H1 (cell line): ENCODE data around the gene GID4. TPM values are rescaled to one million over a fixed set of nuclear protein-coding genes. Genes with fewer than 3 reads are reported as not detected.

Experiments used
- CTCF ChIA-PET: fragments of 300-600 bp; sonication (Branson Sonifier 250); formaldehyde crosslinking; loops from one replicate; lab custom pipeline; 2021; ENCODE audit not compliant: partially characterized antibody; lab: Charles Lee
- POLR2A ChIA-PET: fragments of 300-600 bp; sonication (Branson Sonifier 250); formaldehyde crosslinking; loops from one replicate; lab custom pipeline; 2021; ENCODE audit warnings: inconsistent platforms; ENCODE audit not compliant: partially characterized antibody; lab: Charles Lee
- DNase-seq, 2 experiments: peaks; one replicate each; pipeline versions ENCODE4 v3.0.0 to v3.0.0-alpha.2; 2010 to 2022; ENCODE audit warnings: low spot score in 2 of 2, low read depth in 1 of 2, mixed read lengths in 1 of 2
- FAIRE-seq: peaks from 2 replicates; lab custom pipeline; 2011; peaks lifted over from hg19 to GRCh38; lab: Jason Lieb, UNC
- H2AFZ ChIP-seq: 2 replicates; pipeline ENCODE4 v1.8.1; 2012; ENCODE audit warnings: low read length, inconsistent platforms
- H2AK5ac ChIP-seq: 2 replicates; pipeline ENCODE4 v1.6.1; 2013; ENCODE audit warnings: low read depth, low read length
- H2BK120ac ChIP-seq: replicated peaks from 2 replicates; pipeline ENCODE3; 2013; ENCODE audit warnings: low read depth, low read length, inconsistent platforms
- H2BK12ac ChIP-seq: 2 replicates; pipeline ENCODE4 v1.6.1; 2013; ENCODE audit warnings: low read depth, low read length
- H2BK15ac ChIP-seq: 2 replicates; pipeline ENCODE4 v1.6.1; 2013; ENCODE audit warnings: low read length
- H2BK20ac ChIP-seq: 2 replicates; pipeline ENCODE4 v1.6.1; 2013; ENCODE audit warnings: low read length
- H2BK5ac ChIP-seq: 2 replicates; pipeline ENCODE4 v1.6.1; 2013; ENCODE audit warnings: low read depth, low read length
- H3K14ac ChIP-seq: 2 replicates; pipeline ENCODE4 v1.6.1; 2013; ENCODE audit warnings: inconsistent platforms; ENCODE audit not compliant: insufficient read length
- H3K18ac ChIP-seq: 2 replicates; pipeline ENCODE4 v1.6.1; 2013; ENCODE audit warnings: low read length; ENCODE audit errors: extremely low read depth
- H3K23ac ChIP-seq: 2 replicates; pipeline ENCODE4 v1.6.1; 2013; ENCODE audit warnings: inconsistent platforms; ENCODE audit not compliant: insufficient read length
- H3K23me2 ChIP-seq: 2 replicates; pipeline ENCODE4 v1.6.1; 2013; ENCODE audit warnings: low read depth, low read length
- H3K27ac ChIP-seq: 2 replicates; pipeline ENCODE4 v1.6.1; 2011; ENCODE audit warnings: low read depth, low read length, inconsistent platforms
- H3K27me3 ChIP-seq, 4 experiments: replicated peaks in 1 of 4; 1 replicate in 1 of 4; 2 replicates in 3 of 4; pipeline versions ENCODE4 v1.6.1 to v1.8.1; 2011 to 2013; ENCODE audit warnings: low read length in 3 of 4, mild to moderate bottlenecking in 3 of 4, inconsistent platforms in 2 of 4, mixed read lengths in 2 of 4, moderate library complexity in 1 of 4; ENCODE audit not compliant: control insufficient read depth in 3 of 4, insufficient read depth in 3 of 4; ENCODE audit errors: extremely low read depth in 1 of 4
- H3K36me3 ChIP-seq, 4 experiments: 2 replicates each; pipeline versions ENCODE4 v1.6.1 to v1.8.1; 2011 to 2013; ENCODE audit warnings: mild to moderate bottlenecking in 4 of 4, low read length in 3 of 4, moderate library complexity in 2 of 4, control low read depth in 1 of 4, inconsistent platforms in 1 of 4; ENCODE audit not compliant: insufficient read depth in 4 of 4, control insufficient read depth in 2 of 4
- H3K4ac ChIP-seq: replicated peaks from 2 replicates; pipeline ENCODE3; 2013; ENCODE audit warnings: low read length, low read depth, mixed read lengths, inconsistent platforms; ENCODE audit not compliant: insufficient read length
- H3K4me1 ChIP-seq, 4 experiments: replicated peaks in 1 of 4; 1 replicate in 1 of 4; 2 replicates in 3 of 4; pipeline versions ENCODE4 v1.6.1 to v1.8.1; 2011 to 2013; ENCODE audit warnings: low read length in 3 of 4, inconsistent platforms in 2 of 4, mixed read lengths in 1 of 4; ENCODE audit not compliant: insufficient read depth in 4 of 4, control insufficient read depth in 3 of 4
- H3K4me2 ChIP-seq, 2 experiments: 2 replicates each; pipeline versions ENCODE4 v1.6.1 to v1.8.1; 2011 to 2013; ENCODE audit warnings: low read depth in 2 of 2, low read length in 2 of 2, control low read depth in 1 of 2, inconsistent platforms in 1 of 2, mild to moderate bottlenecking in 1 of 2; ENCODE audit not compliant: insufficient read depth in 1 of 2
- H3K4me3 ChIP-seq, 4 experiments: fragments of 200-600, 300-600 bp in 1 of 4; sonication (generic), shearing (Covaris generic), sonication (Bioruptor Twin) in 1 of 4; 2 replicates each; pipeline versions ENCODE4 v1.5.1 to v1.8.1; 2011 to 2016; ENCODE audit warnings: low read length in 4 of 4, low read depth in 3 of 4, control low read depth in 2 of 4, inconsistent platforms in 2 of 4, mild to moderate bottlenecking in 2 of 4, mixed read lengths in 1 of 4, moderate library complexity in 1 of 4; ENCODE audit not compliant: insufficient read depth in 2 of 4; ENCODE audit errors: extremely low read depth in 1 of 4
- H3K56ac ChIP-seq: replicated peaks from 2 replicates; pipeline ENCODE3; 2013; ENCODE audit warnings: low read depth, mild to moderate bottlenecking, mixed read lengths, low read length, inconsistent platforms; ENCODE audit not compliant: insufficient read length
- H3K79me1 ChIP-seq: 2 replicates; pipeline ENCODE4 v1.6.1; 2013; ENCODE audit warnings: low read depth, low read length, control low read depth
- H3K79me2 ChIP-seq, 2 experiments: 2 replicates each; pipeline versions ENCODE4 v1.6.1 to v1.8.1; 2012 to 2013; ENCODE audit warnings: low read length in 2 of 2, mild to moderate bottlenecking in 2 of 2, inconsistent platforms in 1 of 2; ENCODE audit not compliant: insufficient read depth in 2 of 2, control insufficient read depth in 1 of 2
- H3K9ac ChIP-seq, 4 experiments: replicated peaks in 1 of 4; 1 replicate in 1 of 4; 2 replicates in 3 of 4; pipeline versions ENCODE4 v1.6.1 to v1.8.1; 2011 to 2013; ENCODE audit warnings: low read depth in 3 of 4, low read length in 3 of 4, control low read depth in 2 of 4, mild to moderate bottlenecking in 2 of 4, moderate library complexity in 2 of 4, inconsistent platforms in 1 of 4; ENCODE audit errors: extremely low read depth in 1 of 4
- H3K9me3 ChIP-seq, 2 experiments: 2 replicates each; pipeline versions ENCODE4 v1.6.1 to v1.8.1; 2012 to 2013; ENCODE audit warnings: mild to moderate bottlenecking in 2 of 2, moderate library complexity in 2 of 2, control low read depth in 1 of 2, inconsistent platforms in 1 of 2, low read depth in 1 of 2, low read length in 1 of 2, mixed read lengths in 1 of 2; ENCODE audit not compliant: insufficient read depth in 2 of 2
- H4K20me1 ChIP-seq, 2 experiments: replicated peaks in 1 of 2; 2 replicates each; pipeline versions ENCODE3 to v1.8.1; 2011 to 2013; ENCODE audit warnings: inconsistent platforms in 2 of 2, low read length in 2 of 2, mild to moderate bottlenecking in 1 of 2; ENCODE audit not compliant: insufficient read depth in 2 of 2, control insufficient read depth in 1 of 2
- H4K5ac ChIP-seq: 2 replicates; pipeline ENCODE4 v1.6.1; 2013; ENCODE audit warnings: low read length, low read depth, mixed read lengths, inconsistent platforms; ENCODE audit not compliant: insufficient read length
- H4K8ac ChIP-seq: 2 replicates; pipeline ENCODE4 v1.8.0; 2013; ENCODE audit warnings: mild to moderate bottlenecking, moderate library complexity, low read length, inconsistent platforms; ENCODE audit not compliant: insufficient read depth; ENCODE audit errors: extremely low read depth
- H4K91ac ChIP-seq: replicated peaks from 2 replicates; pipeline ENCODE3; 2013; ENCODE audit warnings: low read length, mixed read lengths, inconsistent platforms; ENCODE audit not compliant: insufficient read length
- ASH2L ChIP-seq: fragments of 200-600, 300-600 bp; sonication (generic); IDR thresholded peaks from one replicate; pipeline ENCODE4 v1.7.1; 2017; ENCODE audit warnings: low read length
- HDAC2 ChIP-seq, 2 experiments: fragments of 300-600 bp in 1 of 2; sonication (generic) in 1 of 2; IDR thresholded peaks; 2 replicates each; pipeline ENCODE4 v1.6.1; 2011 to 2012; ENCODE audit warnings: low read depth in 2 of 2, low read length in 2 of 2, mild to moderate bottlenecking in 2 of 2, moderate library complexity in 2 of 2, borderline replicate concordance in 1 of 2, inconsistent platforms in 1 of 2
- HDAC6 ChIP-seq: IDR thresholded peaks from one replicate; pipeline ENCODE4 v1.7.1; 2012; ENCODE audit warnings: low read depth, mild to moderate bottlenecking, inconsistent platforms, low read length, moderate library complexity
- RAD21 ChIP-seq, 2 experiments: IDR thresholded peaks in 1 of 2; conservative IDR thresholded peaks in 1 of 2; 2 replicates each; pipeline ENCODE4 v1.6.1; 2011; ENCODE audit warnings: low read depth in 2 of 2, low read length in 2 of 2, improper control_type of control experiment in 1 of 2, inconsistent platforms in 1 of 2, mild to moderate bottlenecking in 1 of 2, moderate library complexity in 1 of 2
- SAP30 ChIP-seq: fragments of 300-600 bp; sonication (generic); IDR thresholded peaks from 2 replicates; pipeline ENCODE4 v1.7.1; 2012; ENCODE audit warnings: low read length, moderate library complexity, mild to moderate bottlenecking, inconsistent platforms; ENCODE audit not compliant: insufficient read depth, insufficient replicate concordance
- SIX5 ChIP-seq: IDR thresholded peaks from 2 replicates; pipeline ENCODE4 v1.6.1; 2011; ENCODE audit warnings: mild to moderate bottlenecking, low read depth, low read length
- SP4 ChIP-seq: IDR thresholded peaks from 2 replicates; pipeline ENCODE4 v1.6.1; 2012; ENCODE audit warnings: low read length, inconsistent platforms
- TBP ChIP-seq: IDR thresholded peaks from 2 replicates; pipeline ENCODE4 v1.6.1; 2011; ENCODE audit warnings: low read depth, low read length, improper control_type of control experiment
- WGBS, 2 experiments: shearing (Covaris generic) in 1 of 2; methylation state at CpG; one replicate each; pipeline versions ENCODE4 v1.1.6 to v1.1.7; 2013 to 2015; ENCODE audit warnings: low lambda C conversion rate in 2 of 2, mixed read lengths in 2 of 2, inconsistent platforms in 1 of 2, low coverage in 1 of 2, missing lambda C conversion rate in 1 of 2; ENCODE audit not compliant: insufficient replicate concordance in 2 of 2, insufficient coverage in 1 of 2, insufficient read length in 1 of 2; ENCODE audit errors: extremely low coverage in 1 of 2, missing lambda C conversion rate in 1 of 2; 5-methylcytosine and 5-hydroxymethylcytosine counted together
- polyA plus RNA-seq, 7 experiments: library from polyadenylated mRNA; depleted of rRNA in 3 of 7; stranded (reverse) in 5 of 7; unstranded in 2 of 7; fragments of >200 nt in 5 of 7; fragments of 200-250 nt in 2 of 7; gene quantifications; 1 replicate in 5 of 7; 2 replicates in 1 of 7; 4 replicates in 1 of 7; pipeline versions ENCODE4 v1.2.1 to v1.2.3, GENCODE V29; 2011 to 2013; ENCODE audit warnings: missing spikeins in 2 of 7, mixed read lengths in 2 of 7
- total RNA-seq: library from RNA; stranded (reverse); fragmentation: NEBNext Ultra II Directional; extraction: Animal tissue kit (Norgen Biotek cat#: 25700); gene quantifications from 2 replicates; pipeline ENCODE4 v1.2.1, GENCODE V29; 2021
- TF ChIP-seq, protein P1 (sequence below), 3 experiments: IDR thresholded peaks; 1 replicate in 2 of 3; 2 replicates in 1 of 3; pipeline versions ENCODE4 v1.5.1 to v1.6.1; 2011; ENCODE audit warnings: low read length in 3 of 3, mild to moderate bottlenecking in 3 of 3, inconsistent platforms in 2 of 3, low read depth in 1 of 3, moderate library complexity in 1 of 3; ENCODE audit not compliant: insufficient read depth in 1 of 3; ENCODE audit errors: control extremely low read depth in 1 of 3

Gene GID4
- total and polyA plus RNA-seq, 2 of the 8 experiments (the other 6 are each of a cell fraction or from before 2014, with no cell fraction given), result 5.6 to 15.0 TPM

DNA sequence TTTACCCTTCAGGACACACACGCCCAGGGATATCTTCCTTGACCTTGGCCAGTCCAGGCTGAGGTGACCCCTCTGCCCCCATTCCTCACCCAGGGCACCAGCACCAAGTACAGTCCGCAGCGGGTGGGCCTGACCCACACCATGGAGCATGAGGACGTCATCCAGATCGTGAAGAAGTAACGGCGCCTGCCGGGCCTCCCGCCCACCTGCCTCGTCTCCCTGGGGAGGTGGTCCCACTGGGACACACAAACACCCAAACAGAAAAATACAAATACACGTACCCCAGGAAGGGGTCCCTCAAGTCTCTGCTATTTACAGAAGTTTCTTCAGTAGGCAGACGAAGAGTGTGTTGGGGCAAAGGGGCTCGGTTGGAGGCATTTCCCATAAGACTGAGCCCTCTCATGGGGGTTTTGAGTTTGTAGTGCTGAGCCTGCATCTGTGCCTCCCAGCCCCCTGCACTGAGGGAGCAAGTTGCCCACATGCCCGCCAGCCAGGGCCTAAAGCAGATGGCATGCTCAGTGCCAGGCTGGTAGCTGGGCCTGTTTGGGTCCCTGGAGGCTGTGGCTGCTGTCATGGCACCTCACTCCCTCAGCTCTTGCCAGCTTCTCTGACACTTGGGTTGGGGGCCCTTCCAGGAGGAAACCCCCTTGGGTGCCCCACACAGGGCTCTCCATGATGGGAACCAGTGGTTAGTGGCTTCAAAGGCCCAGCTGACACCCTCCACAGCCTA lies 68.0 kb downstream of the GID4 start:
- peaks cover 4 to 9% of the 10 kb centered on the region in 2 experiments for H4K20me1 ChIP-seq
- H3K18ac ChIP-seq, result no peak overlapping the region
- ChIA-PET POLR2A (interaction anchor here (0.6 to 0.7 kb wide), 2 partner anchors 14 to 1356 kb away, joined by 3 read pairs; no protein-coding TSS in a partner anchor), CTCF (no interaction called here)
- H3K4me3 ChIP-seq, result no peak overlapping the region
- H3K79me2 ChIP-seq, result no peaks in the 10 kb centered on the region
- no peak overlapping the region for H3K9ac ChIP-seq
- no peak overlapping the region for H2BK120ac ChIP-seq
- peaks cover 0 to 6% (median 3%) of the 10 kb centered on the region in 4 experiments; a peak in 3 of 7 replicates for H3K4me1 ChIP-seq
- H2BK20ac ChIP-seq, result no peak overlapping the region
- no peak overlapping the region for H3K14ac ChIP-seq
- FAIRE-seq, result no peak
- H2AFZ ChIP-seq, result no peak overlapping the region
- no peak overlapping the region for H4K91ac ChIP-seq
- no peaks in the 10 kb centered on the region for H3K23me2 ChIP-seq
- no peak for DNase-seq
- H3K9me3 ChIP-seq, result no peaks in the 10 kb centered on the region
- 87% methylated on average over 10 of the region's 14 CpGs; no CpG with 5 or more reads in 1 of the 2 experiments for WGBS, 2 experiments
- H3K4ac ChIP-seq, result no peak overlapping the region
- no peak overlapping the region for H3K56ac ChIP-seq
- H2BK15ac ChIP-seq, result no peak overlapping the region
- no peak overlapping the region for H2BK5ac ChIP-seq
- no peak overlapping the region; the same call in 1 of the 2 replicates for H4K8ac ChIP-seq
- H3K27me3 ChIP-seq, result no peaks in the 10 kb centered on the region
- H3K27ac ChIP-seq, result no peak overlapping the region
- H2AK5ac ChIP-seq, result no peak overlapping the region
- H3K4me2 ChIP-seq, result no peak overlapping the region
- no peak overlapping the region for H2BK12ac ChIP-seq
- H3K23ac ChIP-seq, result no peak overlapping the region
- no peaks in the 10 kb centered on the region for H3K79me1 ChIP-seq
- peaks cover 0 to 16% (median 5%) of the 10 kb centered on the region in 4 experiments; a peak in 3 of 8 replicates for H3K36me3 ChIP-seq
- no peak overlapping the region for H4K5ac ChIP-seq
- TF ChIP-seq RAD21 (IDR thresholded peaks at IDR 0.05 in 1 of 2, conservative IDR thresholded peaks at IDR 0.05 in 1 of 2; ENCODE audit: low read depth in 2 of 2, low read length in 2 of 2) (no peak), HDAC2 (IDR thresholded peaks at IDR 0.05; ENCODE audit: borderline replicate concordance in 1 of 2, low read depth in 2 of 2, low read length in 2 of 2) (no peak), SAP30 (no peak), TBP (no peak), HDAC6 (no peak), SP4 (no peak), ASH2L (no peak), SIX5 (no peak)
- TF ChIP-seq, protein P1, sequence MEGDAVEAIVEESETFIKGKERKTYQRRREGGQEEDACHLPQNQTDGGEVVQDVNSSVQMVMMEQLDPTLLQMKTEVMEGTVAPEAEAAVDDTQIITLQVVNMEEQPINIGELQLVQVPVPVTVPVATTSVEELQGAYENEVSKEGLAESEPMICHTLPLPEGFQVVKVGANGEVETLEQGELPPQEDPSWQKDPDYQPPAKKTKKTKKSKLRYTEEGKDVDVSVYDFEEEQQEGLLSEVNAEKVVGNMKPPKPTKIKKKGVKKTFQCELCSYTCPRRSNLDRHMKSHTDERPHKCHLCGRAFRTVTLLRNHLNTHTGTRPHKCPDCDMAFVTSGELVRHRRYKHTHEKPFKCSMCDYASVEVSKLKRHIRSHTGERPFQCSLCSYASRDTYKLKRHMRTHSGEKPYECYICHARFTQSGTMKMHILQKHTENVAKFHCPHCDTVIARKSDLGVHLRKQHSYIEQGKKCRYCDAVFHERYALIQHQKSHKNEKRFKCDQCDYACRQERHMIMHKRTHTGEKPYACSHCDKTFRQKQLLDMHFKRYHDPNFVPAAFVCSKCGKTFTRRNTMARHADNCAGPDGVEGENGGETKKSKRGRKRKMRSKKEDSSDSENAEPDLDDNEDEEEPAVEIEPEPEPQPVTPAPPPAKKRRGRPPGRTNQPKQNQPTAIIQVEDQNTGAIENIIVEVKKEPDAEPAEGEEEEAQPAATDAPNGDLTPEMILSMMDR (IDR thresholded peaks at IDR 0.05; ENCODE audit: control extremely low read depth in 1 of 3, insufficient read depth in 1 of 3, low read depth in 1 of 3, low read length in 3 of 3), result no peak
